NCI-H2196 (cell line): ENCODE data around the gene TAF3.

Experiments
- DNase-seq: peaks from one replicate; lab custom pipeline; 2025; ENCODE audit not compliant: unreplicated experiment; lab: John Stamatoyannopoulos, UW

TAF3 gene

DNA sequence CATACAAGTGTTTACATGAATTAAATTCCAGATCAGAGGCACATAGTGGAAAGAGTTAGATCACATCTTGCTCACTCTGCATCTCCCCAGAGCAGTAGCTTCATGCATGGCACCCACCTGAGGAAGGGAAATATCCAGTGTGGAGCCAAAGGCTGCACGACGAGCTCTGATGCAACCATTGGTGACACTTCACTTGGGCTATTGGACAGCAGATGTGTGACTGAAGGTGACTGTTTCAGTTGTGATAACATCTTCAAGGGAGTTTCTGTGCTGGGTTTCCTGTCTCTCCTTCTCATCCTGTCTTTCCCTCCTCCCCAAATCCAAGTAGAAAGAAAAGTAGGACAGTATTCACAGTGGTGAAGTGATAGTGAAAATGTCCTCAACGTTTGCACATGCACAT lies 115.0 kb downstream of the TAF3 start:
- DNase-seq = no peak

DNA sequence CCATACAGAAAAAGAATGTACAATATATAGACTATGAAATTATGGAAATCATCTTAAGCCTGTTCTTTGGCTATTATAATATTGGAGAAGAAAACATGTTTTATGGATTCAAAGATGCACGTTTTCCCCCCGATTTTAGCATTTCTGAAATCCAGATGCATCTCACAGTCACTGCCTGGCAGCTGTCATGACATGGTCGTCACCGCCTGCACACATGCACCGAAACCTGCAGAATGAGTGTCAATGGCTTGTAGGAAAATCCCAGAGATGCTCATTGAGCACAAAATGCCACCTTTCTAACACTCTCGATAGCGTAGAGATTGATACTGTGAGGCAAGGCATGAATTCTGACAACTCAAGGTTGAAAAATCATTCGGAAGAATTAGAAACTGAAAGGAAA lies 115.5 kb downstream of the TAF3 start:
- DNase-seq = no peak

DNA sequence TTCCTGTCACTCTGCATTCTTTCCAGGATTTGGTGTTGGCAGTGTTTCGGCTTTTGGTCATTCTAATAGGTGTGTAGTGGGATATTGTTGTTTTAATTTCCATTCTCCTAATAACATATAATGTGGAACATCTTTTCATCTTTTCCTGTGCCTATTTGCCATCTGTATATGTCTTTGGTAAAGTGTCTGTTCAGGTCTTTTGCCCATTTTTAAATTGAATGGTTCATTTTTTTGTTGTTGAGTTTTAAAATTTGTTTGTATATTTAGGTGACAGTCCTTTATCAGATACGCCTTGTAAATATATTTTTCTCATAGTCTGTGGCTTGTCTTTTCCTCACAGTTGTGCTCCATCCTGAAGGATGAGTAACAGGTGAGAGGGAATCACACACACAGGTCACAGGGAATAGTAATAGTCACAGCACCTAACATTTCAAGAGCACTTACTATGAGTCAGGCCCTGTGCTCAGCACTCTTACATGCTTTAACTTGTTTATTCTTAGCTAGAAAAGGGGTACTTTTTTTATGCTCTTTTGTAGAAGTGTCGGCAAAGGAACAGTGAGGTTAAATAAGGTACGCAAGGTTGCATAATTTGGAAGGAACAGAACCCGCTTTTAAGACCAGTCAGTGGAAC lies 119.1 kb downstream of the TAF3 start:
- no peak for DNase-seq

DNA sequence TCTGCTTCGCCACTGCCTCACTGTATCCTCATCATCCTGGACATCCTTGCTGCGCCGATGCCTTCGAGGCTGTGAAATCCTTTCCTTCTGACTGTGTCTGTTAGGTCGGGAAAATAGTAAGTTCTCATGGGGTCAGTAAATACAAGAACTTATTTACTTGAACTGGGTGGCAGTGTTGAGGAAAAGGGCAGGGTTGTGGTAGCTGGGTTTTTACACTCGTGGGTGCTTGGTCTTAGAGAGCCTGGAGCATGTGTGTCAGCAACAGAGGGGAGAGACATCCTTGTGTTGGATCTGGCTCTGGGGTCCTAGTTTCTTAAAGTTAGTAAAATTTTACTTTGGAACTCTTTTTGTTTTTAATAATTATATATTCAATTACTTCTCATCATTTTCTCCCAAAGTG lies 123.3 kb downstream of the TAF3 start:
- no peak for DNase-seq

DNA sequence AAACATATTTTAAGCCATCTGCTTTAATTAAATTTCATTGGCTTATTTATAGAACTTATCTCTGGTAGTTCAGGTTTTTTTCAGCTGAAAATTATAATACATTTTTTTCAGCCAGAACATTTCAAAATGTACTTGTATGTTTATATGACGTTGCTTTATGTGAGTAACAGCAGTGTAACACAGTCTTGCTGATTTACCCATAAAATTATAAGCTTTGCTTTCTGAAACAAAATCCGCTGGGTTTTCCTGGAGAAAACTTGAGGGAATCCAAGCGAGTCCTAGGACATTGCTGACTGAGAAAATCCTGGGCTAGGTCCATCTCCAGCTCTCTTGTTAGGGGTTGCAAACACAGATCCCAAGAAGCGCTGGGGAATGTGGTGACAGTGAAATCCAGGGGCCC lies 124.0 kb downstream of the TAF3 start:
- DNase-seq = no peak

DNA sequence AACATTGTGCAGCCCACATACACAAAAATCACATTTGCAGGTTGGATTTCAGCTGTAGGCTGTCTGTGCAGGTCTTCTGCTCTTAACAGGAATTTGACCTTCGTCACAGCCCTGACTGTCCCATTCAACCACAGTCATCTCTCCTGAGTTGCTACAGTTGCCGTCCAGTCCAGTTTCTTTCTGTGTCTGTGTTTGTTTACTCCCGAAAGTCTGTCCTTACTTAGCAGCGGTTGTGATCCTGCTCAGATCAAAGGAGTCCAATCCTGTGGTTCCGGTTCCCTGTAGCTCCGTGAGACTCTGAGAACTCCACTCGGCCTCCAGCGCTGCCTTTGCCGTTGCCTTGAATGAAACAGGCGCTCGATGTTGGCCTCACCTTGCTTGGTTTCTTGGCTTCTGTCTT lies 124.6 kb downstream of the TAF3 start:
- no peak for DNase-seq

DNA sequence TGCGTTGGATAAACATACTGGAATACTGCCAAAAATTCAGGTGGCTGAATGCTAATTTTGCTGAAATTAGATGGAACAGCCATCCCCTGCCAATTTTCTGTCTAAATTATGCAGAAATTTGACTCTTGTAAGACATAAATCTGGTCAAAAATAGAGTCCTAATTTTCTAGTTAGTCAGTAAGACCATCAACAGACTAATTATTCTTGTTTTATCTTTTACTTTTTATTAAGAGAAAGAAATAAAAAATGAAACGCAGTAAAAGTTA lies 125.8 kb downstream of the TAF3 start:
- DNase-seq = no peak

DNA sequence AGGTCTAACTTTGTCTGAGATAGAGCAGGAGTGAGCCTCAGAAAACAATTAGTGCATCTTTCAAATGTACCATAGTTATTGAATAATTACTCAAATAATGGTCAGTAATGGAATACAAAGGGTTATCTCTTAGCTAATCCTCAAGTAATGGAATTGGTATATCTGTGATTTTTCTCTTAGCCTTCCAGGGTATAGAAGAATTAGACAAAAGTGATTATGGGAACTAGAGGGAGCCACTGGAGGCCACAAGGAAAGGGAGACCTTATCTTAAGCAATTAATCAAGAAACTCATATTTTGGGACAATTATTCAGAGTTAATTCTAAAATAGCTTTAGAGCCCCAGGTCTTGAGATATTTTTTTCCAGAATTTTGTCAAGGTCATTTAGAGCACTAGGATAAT lies 126.2 kb downstream of the TAF3 start:
- no peak for DNase-seq

DNA sequence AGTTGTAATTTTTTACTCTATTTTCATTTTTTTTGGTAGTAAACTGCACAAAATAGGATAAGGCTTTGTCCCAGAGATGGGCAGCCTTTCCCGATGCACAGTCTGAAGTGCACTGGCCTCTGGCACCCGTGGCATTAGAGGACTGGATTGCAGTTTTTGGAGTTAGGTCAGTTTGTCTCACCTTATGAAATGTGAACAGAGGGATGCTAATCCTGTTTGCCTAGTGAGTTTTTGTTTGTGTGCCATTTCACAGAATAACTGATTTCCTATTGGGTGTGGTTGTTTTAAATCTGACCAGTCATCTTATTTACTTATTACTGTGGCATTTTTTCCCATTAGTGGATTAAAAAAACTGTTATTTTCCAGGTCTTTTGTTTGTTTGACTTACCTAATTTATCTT lies 126.7 kb downstream of the TAF3 start:
- no peak for DNase-seq

DNA sequence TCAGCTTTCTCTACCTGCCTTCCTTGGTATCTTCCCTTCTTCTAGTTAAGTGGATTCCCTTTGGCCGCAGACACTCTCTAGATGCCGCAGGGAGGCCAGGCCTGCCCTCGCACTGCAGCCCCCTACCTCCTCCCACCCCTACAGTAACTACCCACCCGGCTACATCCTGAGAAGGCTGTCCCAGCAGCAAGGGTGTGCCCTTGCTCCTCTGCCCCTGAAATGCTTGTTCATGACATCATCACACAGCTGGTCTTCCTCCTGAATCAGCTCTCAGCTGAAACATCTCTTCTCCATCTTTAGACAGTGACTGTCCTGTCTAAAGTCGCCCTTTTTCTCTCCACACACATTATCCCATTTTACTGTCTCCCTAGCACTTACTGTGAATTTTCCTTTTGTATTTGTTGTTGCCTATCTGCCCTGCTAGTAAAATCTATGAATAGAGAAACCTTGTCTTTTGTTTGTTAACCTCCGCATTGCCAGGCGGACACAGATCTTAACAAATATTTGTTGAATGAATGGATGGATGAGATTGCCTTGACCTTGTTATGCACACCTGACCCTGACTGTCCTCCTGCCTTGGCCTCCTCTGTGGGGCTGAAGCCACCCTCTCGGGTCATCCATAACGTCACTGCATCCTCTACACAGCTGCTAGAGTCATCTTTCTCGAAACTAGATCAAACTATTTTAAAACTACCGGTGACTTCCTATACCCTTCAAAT lies 127.3 kb downstream of the TAF3 start:
- DNase-seq = no peak

DNA sequence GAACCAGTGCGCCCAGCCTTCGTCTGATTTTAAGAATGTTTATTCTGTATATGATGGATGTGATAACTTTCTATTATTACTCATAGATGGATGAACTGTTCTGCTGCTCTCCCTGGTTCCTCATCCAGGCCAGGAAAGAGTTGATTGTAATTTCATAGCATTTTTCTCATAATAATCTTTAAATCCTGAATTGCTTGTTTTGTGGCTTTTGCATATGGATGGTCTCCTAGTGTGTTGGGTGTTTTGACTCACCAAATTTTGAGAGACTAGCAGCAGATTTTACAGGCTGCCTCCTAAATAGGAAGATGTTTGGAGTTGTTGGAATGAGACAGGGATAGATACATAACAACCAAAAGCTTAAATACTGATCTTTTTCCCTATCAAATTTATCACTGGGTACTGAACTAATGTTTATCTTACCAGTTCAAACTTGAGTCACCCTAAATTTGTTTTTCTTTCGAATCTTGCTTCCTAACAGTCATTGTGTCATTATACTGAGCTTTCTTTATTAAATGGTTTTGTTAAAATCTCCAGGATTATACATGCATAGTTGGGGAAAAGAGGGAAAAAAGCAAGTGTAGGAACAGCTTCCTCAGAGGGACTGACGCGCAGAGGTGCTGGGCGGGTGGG lies 130.2 kb downstream of the TAF3 start:
- DNase-seq = no peak

DNA sequence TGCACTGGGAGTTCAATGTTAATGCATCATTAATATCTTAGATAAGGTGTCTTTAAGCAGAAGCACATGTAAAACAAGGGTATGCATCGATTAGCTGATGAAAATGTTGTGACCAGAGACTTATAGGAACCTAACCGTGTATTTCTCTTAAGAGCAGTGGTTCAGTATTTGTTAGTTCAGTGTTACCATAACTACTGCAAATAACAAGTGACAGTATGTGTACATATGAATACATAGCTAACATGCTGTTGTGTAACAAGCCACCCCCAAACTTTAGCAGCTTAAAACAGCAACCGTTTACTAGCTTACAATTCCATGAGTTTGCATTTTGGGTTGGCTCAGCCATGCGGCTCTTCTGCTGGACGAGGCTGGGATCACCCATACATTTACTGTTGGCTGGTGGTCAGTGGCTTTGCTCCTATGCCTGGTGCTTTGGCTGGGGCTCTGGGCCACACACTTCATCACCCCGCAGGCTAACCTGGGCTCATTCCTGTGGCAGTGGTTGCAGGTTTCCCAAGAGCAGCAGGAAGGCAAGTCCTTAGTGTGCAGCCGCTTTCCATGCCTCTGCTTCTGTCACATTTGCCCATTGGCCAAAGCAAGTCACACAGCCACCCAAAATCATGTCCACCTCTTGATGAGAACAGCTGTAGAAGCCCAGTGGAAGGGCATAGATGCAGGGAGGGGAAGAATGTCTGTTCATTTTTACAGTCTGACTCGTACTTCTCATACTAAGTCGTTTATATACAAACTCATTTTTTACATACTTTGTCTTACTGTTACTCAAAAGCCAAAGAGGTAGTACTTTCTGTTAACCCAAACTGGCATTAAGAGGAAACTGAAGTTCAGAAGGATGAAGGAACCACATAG lies 132.9 kb downstream of the TAF3 start:
- no peak for DNase-seq

DNA sequence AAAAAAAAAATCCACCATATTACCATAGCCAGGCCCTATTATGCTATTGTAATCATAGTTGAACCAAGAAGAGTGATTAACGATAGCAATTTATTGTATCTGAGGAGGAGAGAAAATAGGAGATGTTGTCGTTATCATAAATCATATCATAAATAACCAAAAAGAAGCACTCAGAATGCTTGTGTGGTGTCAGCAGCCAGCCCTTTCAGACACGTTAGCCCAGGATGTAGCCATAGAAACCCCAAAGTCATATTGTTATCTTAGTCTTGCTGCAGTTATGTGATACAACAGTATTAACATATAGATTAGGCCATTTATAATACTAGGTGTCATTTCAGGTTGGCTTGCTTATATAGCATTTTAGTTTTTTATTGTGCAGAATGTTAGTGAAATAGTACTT lies 134.0 kb downstream of the TAF3 start:
- DNase-seq = no peak

DNA sequence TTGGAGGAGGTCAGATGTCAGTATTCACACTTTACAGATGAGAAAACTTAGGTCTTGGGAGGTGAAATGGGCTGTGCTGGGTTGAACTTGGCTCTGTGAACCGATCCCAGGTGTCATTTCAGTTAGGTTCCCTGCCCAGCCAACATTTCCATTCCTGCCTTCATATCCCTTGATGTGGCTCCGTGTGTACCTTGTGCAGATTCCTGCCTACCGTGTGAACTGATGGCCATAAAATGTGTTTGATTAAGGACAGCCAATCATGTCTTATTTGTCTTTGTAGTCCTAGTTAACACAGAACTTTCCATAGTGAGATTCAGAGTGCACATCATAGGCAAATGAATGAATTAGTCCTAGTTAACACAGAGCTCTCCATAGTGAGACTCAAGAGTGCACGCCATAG lies 135.1 kb downstream of the TAF3 start:
- DNase-seq = no peak

DNA sequence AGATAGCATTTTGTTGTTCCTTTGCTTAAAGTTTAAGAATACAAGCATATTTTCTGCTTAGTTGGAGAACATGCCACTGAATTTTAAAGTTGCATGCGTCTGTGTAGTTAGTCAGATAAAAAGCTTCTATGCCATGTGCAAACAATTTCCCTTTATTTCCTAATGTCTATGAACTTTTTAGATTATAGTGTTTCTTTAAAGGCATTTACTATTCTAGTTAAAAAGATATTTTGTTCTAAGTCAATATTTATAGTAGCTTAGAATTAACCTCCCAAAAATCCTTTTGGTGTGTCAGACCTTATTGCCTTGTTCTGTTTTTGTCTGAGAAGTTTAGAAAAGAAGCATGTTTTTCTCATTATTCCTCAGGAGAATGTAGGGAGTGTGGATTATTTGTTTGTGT lies 137.1 kb downstream of the TAF3 start:
- DNase-seq = no peak

DNA sequence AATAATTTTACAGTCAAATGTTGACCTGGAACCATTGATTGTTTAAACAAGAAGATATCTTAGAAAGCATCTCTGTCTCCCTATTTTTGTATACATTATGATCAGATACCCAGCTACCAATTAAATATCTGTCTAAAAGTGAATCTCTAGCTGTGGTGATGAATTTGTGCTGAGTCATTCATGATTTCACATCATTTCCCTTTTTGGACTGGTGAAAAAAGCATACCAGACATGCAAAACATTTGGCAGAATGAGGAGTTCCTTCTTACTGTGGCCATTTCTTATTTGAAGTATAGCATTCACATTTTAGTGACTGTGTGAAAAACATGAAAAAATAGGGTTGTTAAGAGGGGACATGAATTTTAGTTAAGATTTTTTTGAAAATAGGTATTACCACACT lies 138.2 kb downstream of the TAF3 start:
- no peak for DNase-seq

DNA sequence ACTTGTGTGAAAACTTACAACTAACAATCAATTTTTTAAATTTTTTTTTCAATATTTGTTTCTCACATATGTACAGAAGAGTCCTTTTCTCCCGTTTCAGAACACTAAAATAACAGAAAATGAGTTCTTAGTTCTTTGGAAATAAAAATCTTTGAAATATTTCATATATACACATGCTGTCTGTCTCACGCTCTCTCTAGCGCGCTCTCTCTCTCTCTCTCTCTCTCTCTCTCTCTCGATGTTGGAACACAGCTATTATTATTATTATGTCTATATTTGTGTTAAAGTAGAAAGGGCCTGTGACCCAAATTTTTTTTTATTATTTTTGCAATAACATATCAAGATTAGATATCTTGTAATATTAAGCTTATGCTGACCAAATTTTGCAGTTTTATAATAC lies 139.3 kb downstream of the TAF3 start:
- no peak for DNase-seq

DNA sequence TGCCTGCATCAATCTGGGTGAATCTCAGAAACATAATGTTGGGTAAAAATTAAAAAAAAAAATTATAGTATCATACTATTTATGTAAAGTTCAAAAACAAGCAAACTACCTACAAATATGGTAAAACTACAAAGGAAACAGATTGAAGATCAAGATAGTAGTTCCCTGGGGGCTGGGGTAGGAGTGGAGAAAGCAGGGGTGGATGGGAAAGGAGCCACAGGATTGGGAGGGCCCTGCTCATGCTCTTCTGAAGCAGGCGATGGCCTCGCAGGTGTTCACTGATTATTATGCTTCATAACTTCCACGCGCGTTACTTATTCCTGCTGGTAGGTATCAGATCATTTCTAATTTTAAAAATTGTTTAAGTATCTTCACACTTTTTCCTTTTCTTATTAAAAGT lies 140.1 kb downstream of the TAF3 start:
- no peak for DNase-seq

DNA sequence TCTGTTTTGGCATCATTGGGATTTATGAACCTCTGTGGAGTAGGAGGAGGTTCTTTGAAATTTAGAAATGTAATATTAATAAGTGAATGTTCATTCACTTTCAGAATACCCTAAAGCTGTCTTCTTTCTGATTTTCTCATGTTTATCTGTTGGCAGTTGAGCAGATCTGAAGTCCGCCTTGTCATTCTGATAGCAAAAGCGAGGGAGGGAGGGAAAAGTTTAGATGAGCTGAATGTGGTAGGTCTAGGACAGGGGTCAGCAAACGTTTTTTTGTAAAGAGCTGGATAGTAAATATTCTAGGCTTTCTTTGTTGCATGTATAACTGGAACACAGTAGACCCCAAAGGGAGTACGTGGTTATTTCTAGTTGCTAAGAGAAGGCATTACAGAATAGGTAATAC lies 141.8 kb downstream of the TAF3 start:
- DNase-seq = no peak

DNA sequence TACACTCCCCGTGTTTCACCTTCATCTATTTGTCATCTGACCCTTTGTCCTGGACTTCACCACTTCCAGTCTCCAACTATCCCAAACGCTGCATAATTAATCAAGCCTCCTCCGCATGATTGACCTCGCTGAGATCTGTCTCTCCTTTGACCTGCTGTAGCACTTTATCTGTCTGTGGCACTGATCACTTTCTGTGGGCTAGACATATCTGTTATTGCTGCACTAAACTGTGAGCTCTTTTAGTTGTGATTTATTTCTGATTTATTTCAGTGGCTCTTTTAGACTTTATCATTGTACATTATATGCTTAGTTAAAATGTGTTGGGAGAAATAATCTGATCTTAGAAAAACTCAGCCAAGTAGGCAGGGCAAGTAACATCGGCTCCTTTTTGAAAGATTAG lies 144.3 kb downstream of the TAF3 start:
- no peak for DNase-seq

DNA sequence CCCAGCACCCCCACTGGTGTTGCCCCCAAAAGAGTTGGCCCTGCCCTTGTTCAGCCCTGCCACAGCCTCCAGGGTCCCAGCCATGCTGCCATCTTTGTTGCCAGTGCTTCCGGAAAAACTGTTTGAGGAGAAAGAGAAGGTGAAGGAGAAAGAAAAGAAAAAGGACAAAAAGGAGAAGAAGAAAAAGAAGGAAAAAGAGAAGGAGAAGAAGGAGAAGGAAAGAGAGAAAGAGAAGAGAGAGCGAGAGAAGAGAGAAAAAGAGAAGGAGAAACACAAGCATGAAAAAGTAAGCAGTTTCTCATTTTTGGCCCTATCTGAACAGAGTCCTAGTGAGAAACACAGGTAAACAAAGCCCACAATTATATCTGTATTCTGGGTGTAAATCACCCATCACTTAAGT lies 147.2 kb downstream of the TAF3 start:
- DNase-seq = no peak

DNA sequence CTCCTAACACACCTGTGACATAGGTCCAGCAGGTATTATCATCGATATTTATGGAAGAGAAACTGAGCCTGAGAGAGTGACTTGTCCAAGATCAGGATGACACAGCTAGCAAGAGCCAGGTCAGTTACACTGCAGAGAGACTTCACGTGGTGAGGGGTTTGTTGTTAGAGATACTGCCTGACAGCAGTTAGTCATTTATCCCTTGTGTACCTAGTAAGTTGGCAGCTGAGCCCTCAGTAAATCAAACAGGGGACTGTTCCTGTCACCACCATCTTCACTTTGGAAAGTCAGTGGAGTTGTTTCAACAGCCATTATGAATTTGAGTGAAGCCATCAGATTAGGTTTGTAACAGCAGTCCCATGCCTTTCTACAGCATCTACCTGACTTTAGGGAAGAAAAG lies 148.7 kb downstream of the TAF3 start:
- DNase-seq = no peak
